WTC11 (cell line): ENCODE data around the gene CDH12. TPM values are rescaled to one million over a fixed set of nuclear protein-coding genes. Genes with fewer than 3 reads are reported as not detected.

Source experiments
- ATAC-seq: fragments of 200-7000 bp; cut with Tn5 transposase; 2 replicates; pipeline ENCODE4 v1.10.0; 2021; ENCODE audit warnings: mild to moderate bottlenecking, moderate library complexity
- Bru-seq: library from RNA; stranded (reverse); fragments of 400-500 nt; gene quantifications from one replicate; lab custom pipeline; 2021; lab: Mats Ljungman, UMichigan
- CTCF ChIA-PET: fragments of 300-600 bp; sonication (Branson Sonifier 250); formaldehyde crosslinking; loops from one replicate; lab custom pipeline; 2021; ENCODE audit warnings: antibody characterized with exemption; lab: Charles Lee
- POLR2A ChIA-PET: fragments of 350-600 bp; sonication (Branson Sonifier 250); formaldehyde crosslinking; loops from one replicate; lab custom pipeline; 2021; ENCODE audit warnings: antibody characterized with exemption; lab: Charles Lee
- DNase-seq: peaks from one replicate; pipeline ENCODE4 v3.0.0; 2021; ENCODE audit warnings: low spot score
- H3K27ac Mint-ChIP-seq: 2 replicates; pipeline ENCODE4 v1.8.0; 2021; ENCODE audit warnings: mixed read lengths
- H3K27me3 Mint-ChIP-seq: 2 replicates; pipeline ENCODE4 v1.8.0; 2021; ENCODE audit warnings: low read depth, mild to moderate bottlenecking, moderate library complexity, mixed read lengths
- H3K36me3 Mint-ChIP-seq: 2 replicates; pipeline ENCODE4 v1.8.0; 2021; ENCODE audit warnings: mixed read lengths
- H3K4me1 Mint-ChIP-seq: 2 replicates; pipeline ENCODE4 v1.8.0; 2022; ENCODE audit warnings: mixed read lengths
- H3K4me3 Mint-ChIP-seq: 2 replicates; pipeline ENCODE4 v1.8.0; 2021; ENCODE audit warnings: mild to moderate bottlenecking, moderate library complexity, mixed read lengths
- H3K9me3 Mint-ChIP-seq: 2 replicates; pipeline ENCODE4 v1.8.0; 2021; ENCODE audit warnings: mixed read lengths
- CBFB ChIP-seq: sonication (generic); formaldehyde crosslinking; IDR thresholded peaks from 2 replicates; pipeline ENCODE4 v1.8.1; 2022; ENCODE audit warnings: mild to moderate bottlenecking, low read depth, missing genetic modification reagents
- E2F5 ChIP-seq: sonication (generic); formaldehyde crosslinking; IDR thresholded peaks from 2 replicates; pipeline ENCODE4 v1.8.1; 2022; ENCODE audit warnings: mild to moderate bottlenecking, moderate library complexity, missing genetic modification reagents
- GRHL2 ChIP-seq: fragments of 250-450 bp; sonication (Bioruptor Pico); IDR thresholded peaks from 2 replicates; pipeline ENCODE4 v1.8.0; 2022; ENCODE audit warnings: mild to moderate bottlenecking, moderate library complexity; ENCODE audit not compliant: insufficient replicate concordance, severe bottlenecking
- IRF1 ChIP-seq: sonication (generic); formaldehyde crosslinking; IDR thresholded peaks from 2 replicates; pipeline ENCODE4 v1.8.0; 2023; ENCODE audit warnings: missing genetic modification reagents
- NFATC4 ChIP-seq: fragments of 250-450 bp; sonication (Bioruptor Pico); IDR thresholded peaks from 2 replicates; pipeline ENCODE4 v1.9.0; 2021; ENCODE audit warnings: mild to moderate bottlenecking
- TCF7 ChIP-seq: sonication (generic); formaldehyde crosslinking; IDR thresholded peaks from 2 replicates; pipeline ENCODE4 v1.8.0; 2022; ENCODE audit warnings: mild to moderate bottlenecking, low read depth, missing genetic modification reagents, moderate library complexity
- ZNF423 ChIP-seq: fragments of 250-450 bp; sonication (Bioruptor Pico); IDR thresholded peaks from 2 replicates; pipeline ENCODE4 v2.1.2; 2022; ENCODE audit warnings: mild to moderate bottlenecking, moderate library complexity
- long read RNA-seq, 3 experiments: library from RNA in 1 of 3; library from capped mRNA in 1 of 3; library from polyadenylated mRNA in 1 of 3; unstranded in 2 of 3; stranded (forward) in 1 of 3; transcript quantifications; one replicate each; pipeline ENCODE4 v2.0.0, GENCODE V29; 2021
- total RNA-seq: library from RNA; stranded (reverse); gene quantifications from 3 replicates; pipeline ENCODE4 v1.2.3, GENCODE V29; 2021
- TF ChIP-seq, protein P1 (sequence below): fragments of 250-450 bp; sonication (Bioruptor Pico); IDR thresholded peaks from 2 replicates; pipeline ENCODE4 v1.9.0; 2021; ENCODE audit warnings: moderate library complexity, mild to moderate bottlenecking, inconsistent platforms, borderline replicate concordance
- TF ChIP-seq, protein P2 (sequence below): sonication (generic); formaldehyde crosslinking; IDR thresholded peaks from 2 replicates; pipeline ENCODE4 v1.8.0; 2022; ENCODE audit warnings: missing genetic modification reagents
- TF ChIP-seq, protein P3 (sequence below): sonication (generic); formaldehyde crosslinking; IDR thresholded peaks from 2 replicates; pipeline ENCODE4 v1.8.0; 2023; ENCODE audit warnings: missing genetic modification reagents, mild to moderate bottlenecking, borderline replicate concordance

The CDH12 gene
- total RNA-seq (not detected in 3 replicates), Bru-seq, nascent RNA (percentile 4 among the genes with signal in this experiment)
- long read RNA-seq, experiment 1, partial matches to known transcripts = 0 of 1 reads
- long read RNA-seq, experiment 1, other reads (novel, unspliced or antisense) = 0 of 1 reads
- long read RNA-seq, experiment 2 = 0 reads
- long read RNA-seq, experiment 3, partial matches to known transcripts = 1 of 1 reads
- long read RNA-seq, experiment 3, other reads (novel, unspliced or antisense) = 0 of 1 reads

DNA sequence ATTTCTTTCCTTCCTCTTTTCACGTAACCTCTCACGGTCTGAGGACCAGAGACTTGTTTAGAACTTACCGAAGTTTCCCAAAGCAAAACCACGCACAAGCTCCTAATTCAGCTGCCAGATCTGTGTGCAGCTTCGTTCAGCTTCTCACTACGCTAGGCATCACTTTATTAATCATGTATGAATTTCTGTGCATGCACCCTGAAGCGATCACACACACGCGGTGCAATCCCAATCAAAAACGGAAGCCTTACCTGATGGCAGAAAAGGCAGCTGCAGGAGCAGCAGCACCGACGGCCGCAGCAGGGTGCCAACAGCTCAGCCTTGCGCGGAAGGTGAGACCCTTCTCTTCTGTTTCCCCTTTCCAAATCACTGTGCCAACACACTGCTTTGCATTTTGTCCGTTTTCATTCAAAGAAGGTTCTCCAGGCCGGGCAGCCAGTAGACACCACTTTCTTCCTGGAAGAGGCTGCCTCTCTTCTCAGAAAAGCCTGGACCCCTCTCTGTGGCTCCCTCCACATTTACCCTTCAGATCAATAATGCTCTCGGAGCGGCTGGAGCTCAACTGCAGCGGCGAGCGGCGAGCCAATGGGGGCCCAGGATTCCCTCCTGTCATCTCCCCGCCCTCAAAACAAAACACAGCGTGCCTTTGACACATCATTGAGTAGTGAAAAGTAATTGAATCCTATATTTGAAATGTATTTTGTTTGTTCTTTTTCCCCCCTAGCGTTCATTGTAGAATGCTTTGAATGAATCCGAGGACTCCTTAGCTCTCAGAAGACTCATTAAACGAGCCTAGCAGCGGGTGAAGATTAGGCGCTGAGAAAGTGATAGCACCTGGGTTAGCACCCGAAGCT is at the start of gene CDH12:
Gene CDH12, minus strand, starts transcription at position 538 of the 854 bp plus-strand sequence.
- DNase-seq = peak; percentile 51
- TF ChIP-seq TCF7 (no peak), ZNF423 (CRISPR knock-in tag) (0 out of 2 replicates have a peak, but pooled peaks have one; percentile 5)
- Mint-ChIP-seq H3K4me3 (peak within 1 kb of the TSS; percentile 92), H3K27me3 (peaks cover 26% of the 10 kb centered on the region), H3K4me1 (peaks cover 15% of the 10 kb centered on the region), H3K36me3 (no peaks in the 10 kb centered on the region), H3K27ac (no peak within 1 kb of the TSS), H3K9me3 (no peaks in the 10 kb centered on the region)
- POLR2A ChIA-PET = no interaction called here
- CTCF ChIA-PET = interaction anchor here (1.2 to 1.4 kb wide), 2 partner anchors 9 to 356 kb away, joined by 5 to 6 read pairs; no protein-coding TSS in a partner anchor
- peak; percentile 98 for ATAC-seq

DNA sequence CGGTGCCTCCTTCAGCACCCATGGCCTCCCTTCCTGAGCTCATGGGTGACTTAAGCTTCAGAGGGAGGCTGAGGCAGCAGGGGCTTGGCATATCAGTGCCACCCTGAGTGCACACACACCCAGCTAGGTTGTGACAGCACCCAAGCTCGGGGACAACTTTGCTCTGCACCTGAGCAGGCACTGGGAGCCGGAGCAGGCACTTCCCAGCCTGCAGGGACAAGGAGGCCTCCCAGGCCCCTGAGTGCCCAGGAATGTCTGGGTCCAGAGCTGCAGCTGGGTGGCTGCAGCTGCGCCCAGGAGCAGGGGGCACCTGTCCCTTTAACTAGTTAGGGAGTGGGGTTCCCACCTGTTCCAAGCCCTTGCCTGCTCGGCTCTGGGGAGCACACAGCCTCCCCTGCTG is 48.7 kb upstream of the CDH12 start:
- POLR2A ChIA-PET = no interaction called here
- CTCF ChIA-PET = no interaction called here
- Mint-ChIP-seq H3K9me3 (peaks cover 10% of the 10 kb centered on the region), H3K36me3 (no peaks in the 10 kb centered on the region), H3K4me1 (no peaks in the 10 kb centered on the region), H3K27ac (no peak overlapping the region), H3K27me3 (no peaks in the 10 kb centered on the region), H3K4me3 (no peak overlapping the region)
- ATAC-seq = no peak
- DNase-seq = no peak
- TF ChIP-seq CBFB (no peak), GRHL2 (CRISPR knock-in tag) (no peak), NFATC4 (no peak), ZNF423 (CRISPR knock-in tag) (no peak), IRF1 (CRISPR knock-in tag) (no peak), E2F5 (CRISPR knock-in tag) (no peak)
- TF ChIP-seq, protein P1, sequence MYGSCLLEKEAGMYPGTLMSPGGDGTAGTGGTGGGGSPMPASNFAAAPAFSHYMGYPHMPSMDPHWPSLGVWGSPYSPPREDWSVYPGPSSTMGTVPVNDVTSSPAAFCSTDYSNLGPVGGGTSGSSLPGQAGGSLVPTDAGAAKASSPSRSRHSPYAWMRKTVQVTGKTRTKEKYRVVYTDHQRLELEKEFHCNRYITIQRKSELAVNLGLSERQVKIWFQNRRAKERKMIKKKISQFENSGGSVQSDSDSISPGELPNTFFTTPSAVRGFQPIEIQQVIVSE (CRISPR knock-in tag) = no peak
- TF ChIP-seq, protein P2, sequence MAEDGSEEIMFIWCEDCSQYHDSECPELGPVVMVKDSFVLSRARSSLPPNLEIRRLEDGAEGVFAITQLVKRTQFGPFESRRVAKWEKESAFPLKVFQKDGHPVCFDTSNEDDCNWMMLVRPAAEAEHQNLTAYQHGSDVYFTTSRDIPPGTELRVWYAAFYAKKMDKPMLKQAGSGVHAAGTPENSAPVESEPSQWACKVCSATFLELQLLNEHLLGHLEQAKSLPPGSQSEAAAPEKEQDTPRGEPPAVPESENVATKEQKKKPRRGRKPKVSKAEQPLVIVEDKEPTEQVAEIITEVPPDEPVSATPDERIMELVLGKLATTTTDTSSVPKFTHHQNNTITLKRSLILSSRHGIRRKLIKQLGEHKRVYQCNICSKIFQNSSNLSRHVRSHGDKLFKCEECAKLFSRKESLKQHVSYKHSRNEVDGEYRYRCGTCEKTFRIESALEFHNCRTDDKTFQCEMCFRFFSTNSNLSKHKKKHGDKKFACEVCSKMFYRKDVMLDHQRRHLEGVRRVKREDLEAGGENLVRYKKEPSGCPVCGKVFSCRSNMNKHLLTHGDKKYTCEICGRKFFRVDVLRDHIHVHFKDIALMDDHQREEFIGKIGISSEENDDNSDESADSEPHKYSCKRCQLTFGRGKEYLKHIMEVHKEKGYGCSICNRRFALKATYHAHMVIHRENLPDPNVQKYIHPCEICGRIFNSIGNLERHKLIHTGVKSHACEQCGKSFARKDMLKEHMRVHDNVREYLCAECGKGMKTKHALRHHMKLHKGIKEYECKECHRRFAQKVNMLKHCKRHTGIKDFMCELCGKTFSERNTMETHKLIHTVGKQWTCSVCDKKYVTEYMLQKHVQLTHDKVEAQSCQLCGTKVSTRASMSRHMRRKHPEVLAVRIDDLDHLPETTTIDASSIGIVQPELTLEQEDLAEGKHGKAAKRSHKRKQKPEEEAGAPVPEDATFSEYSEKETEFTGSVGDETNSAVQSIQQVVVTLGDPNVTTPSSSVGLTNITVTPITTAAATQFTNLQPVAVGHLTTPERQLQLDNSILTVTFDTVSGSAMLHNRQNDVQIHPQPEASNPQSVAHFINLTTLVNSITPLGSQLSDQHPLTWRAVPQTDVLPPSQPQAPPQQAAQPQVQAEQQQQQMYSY (CRISPR knock-in tag) = no peak
- TF ChIP-seq, protein P3, sequence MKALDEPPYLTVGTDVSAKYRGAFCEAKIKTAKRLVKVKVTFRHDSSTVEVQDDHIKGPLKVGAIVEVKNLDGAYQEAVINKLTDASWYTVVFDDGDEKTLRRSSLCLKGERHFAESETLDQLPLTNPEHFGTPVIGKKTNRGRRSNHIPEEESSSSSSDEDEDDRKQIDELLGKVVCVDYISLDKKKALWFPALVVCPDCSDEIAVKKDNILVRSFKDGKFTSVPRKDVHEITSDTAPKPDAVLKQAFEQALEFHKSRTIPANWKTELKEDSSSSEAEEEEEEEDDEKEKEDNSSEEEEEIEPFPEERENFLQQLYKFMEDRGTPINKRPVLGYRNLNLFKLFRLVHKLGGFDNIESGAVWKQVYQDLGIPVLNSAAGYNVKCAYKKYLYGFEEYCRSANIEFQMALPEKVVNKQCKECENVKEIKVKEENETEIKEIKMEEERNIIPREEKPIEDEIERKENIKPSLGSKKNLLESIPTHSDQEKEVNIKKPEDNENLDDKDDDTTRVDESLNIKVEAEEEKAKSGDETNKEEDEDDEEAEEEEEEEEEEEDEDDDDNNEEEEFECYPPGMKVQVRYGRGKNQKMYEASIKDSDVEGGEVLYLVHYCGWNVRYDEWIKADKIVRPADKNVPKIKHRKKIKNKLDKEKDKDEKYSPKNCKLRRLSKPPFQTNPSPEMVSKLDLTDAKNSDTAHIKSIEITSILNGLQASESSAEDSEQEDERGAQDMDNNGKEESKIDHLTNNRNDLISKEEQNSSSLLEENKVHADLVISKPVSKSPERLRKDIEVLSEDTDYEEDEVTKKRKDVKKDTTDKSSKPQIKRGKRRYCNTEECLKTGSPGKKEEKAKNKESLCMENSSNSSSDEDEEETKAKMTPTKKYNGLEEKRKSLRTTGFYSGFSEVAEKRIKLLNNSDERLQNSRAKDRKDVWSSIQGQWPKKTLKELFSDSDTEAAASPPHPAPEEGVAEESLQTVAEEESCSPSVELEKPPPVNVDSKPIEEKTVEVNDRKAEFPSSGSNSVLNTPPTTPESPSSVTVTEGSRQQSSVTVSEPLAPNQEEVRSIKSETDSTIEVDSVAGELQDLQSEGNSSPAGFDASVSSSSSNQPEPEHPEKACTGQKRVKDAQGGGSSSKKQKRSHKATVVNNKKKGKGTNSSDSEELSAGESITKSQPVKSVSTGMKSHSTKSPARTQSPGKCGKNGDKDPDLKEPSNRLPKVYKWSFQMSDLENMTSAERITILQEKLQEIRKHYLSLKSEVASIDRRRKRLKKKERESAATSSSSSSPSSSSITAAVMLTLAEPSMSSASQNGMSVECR (CRISPR knock-in tag) = no peak
